HepG2 (cell line): ENCODE data around the gene CRTC2. TPM values are rescaled to one million over a fixed set of nuclear protein-coding genes. Genes with fewer than 3 reads are reported as not detected.

ENCODE experiments used
- ERF ChIP-seq: IDR thresholded peaks from 2 replicates; pipeline ENCODE4 v1.6.1; 2018; ENCODE audit warnings: missing biosample characterization, missing genetic modification reagents
- HOXA5 ChIP-seq: sonication (generic); formaldehyde crosslinking; IDR thresholded peaks from 2 replicates; pipeline ENCODE4 v1.4.0; 2020; ENCODE audit warnings: missing genetic modification reagents
- MAZ ChIP-seq, 2 experiments: sonication (generic) in 1 of 2; formaldehyde crosslinking in 1 of 2; IDR thresholded peaks; 2 replicates each; pipeline versions ENCODE4 v1.5.0 to v1.6.1; 2012 to 2020; ENCODE audit warnings: low read depth in 2 of 2, mild to moderate bottlenecking in 2 of 2, borderline replicate concordance in 1 of 2, improper control_type of control experiment in 1 of 2, low read length in 1 of 2, missing genetic modification reagents in 1 of 2, moderate library complexity in 1 of 2
- PAX8 ChIP-seq: sonication (generic); formaldehyde crosslinking; IDR thresholded peaks from 2 replicates; pipeline ENCODE4 v1.8.0; 2022; ENCODE audit warnings: mild to moderate bottlenecking, missing genetic modification reagents, borderline replicate concordance
- STAG1 ChIP-seq: sonication (generic); formaldehyde crosslinking; IDR thresholded peaks from 2 replicates; pipeline ENCODE4 v1.4.0; 2020; ENCODE audit warnings: missing genetic modification reagents
- U2AF2 ChIP-seq: fragments of 200-400 bp; formaldehyde crosslinking; IDR thresholded peaks from 2 replicates; pipeline ENCODE4 v1.6.1; 2017; ENCODE audit warnings: low read depth, mild to moderate bottlenecking, low read length
- ZBTB21 ChIP-seq: sonication (generic); formaldehyde crosslinking; IDR thresholded peaks from 2 replicates; pipeline ENCODE4 v1.4.0; 2020; ENCODE audit warnings: missing genetic modification reagents
- ZNF614 ChIP-seq: IDR thresholded peaks from 2 replicates; pipeline ENCODE4 v1.6.1; 2018; ENCODE audit warnings: missing biosample characterization, missing genetic modification reagents, inconsistent platforms, borderline replicate concordance
- ZNF781 ChIP-seq: sonication (generic); formaldehyde crosslinking; IDR thresholded peaks from 2 replicates; pipeline ENCODE4 v1.5.1; 2020; ENCODE audit warnings: borderline replicate concordance, mild to moderate bottlenecking, missing genetic modification reagents; ENCODE audit errors: not compliant biosample characterization
- polyA plus RNA-seq, 8 experiments: library from polyadenylated mRNA; depleted of rRNA in 3 of 8; stranded (reverse) in 7 of 8; unstranded in 1 of 8; fragments of >200 nt; fragmentation: Illumina TruSeq in 4 of 8; extraction: Trizol in 4 of 8; gene quantifications; 2 replicates each; pipeline versions ENCODE4 v1.2.1 to v1.2.3, GENCODE V29; 2011 to 2016; ENCODE audit warnings: low read depth in 4 of 8, missing spikeins in 1 of 8, mixed read lengths in 1 of 8; ENCODE audit not compliant: insufficient read depth in 1 of 8
- total RNA-seq, 5 experiments: library from RNA; depleted of rRNA; stranded (reverse); fragments of >200 nt; fragmentation: Illumina TruSeq; extraction: Trizol; gene quantifications; 2 replicates each; pipeline ENCODE4 v1.2.3, GENCODE V29; 2016; ENCODE audit warnings: low read depth in 1 of 5
- TF ChIP-seq, protein P1 (sequence below): sonication (generic); formaldehyde crosslinking; IDR thresholded peaks from 2 replicates; pipeline ENCODE4 v1.4.0; 2020; ENCODE audit warnings: missing genetic modification reagents
- TF ChIP-seq, protein P2 (sequence below): sonication (generic); formaldehyde crosslinking; IDR thresholded peaks from 2 replicates; pipeline ENCODE4 v1.8.0; 2022; ENCODE audit warnings: missing genetic modification reagents, mild to moderate bottlenecking, inconsistent platforms, borderline replicate concordance
- TF ChIP-seq, protein P3 (sequence below): sonication (generic); formaldehyde crosslinking; IDR thresholded peaks from 2 replicates; pipeline ENCODE4 v1.4.0; 2020; ENCODE audit warnings: missing genetic modification reagents, borderline replicate concordance
- TF ChIP-seq, protein P4 (sequence below), 2 experiments: sonication (generic) in 1 of 2; formaldehyde crosslinking in 1 of 2; IDR thresholded peaks; 2 replicates each; pipeline versions ENCODE4 v1.4.0 to v1.6.1; 2016 to 2020; ENCODE audit warnings: borderline replicate concordance in 1 of 2, low read depth in 1 of 2, mild to moderate bottlenecking in 1 of 2, missing genetic modification reagents in 1 of 2

CRTC2 gene
- total and polyA plus RNA-seq, 2 of the 13 experiments (the other 11 are each of a cell fraction or from before 2014, with no cell fraction given) = 6.1 to 26.7 TPM

DNA sequence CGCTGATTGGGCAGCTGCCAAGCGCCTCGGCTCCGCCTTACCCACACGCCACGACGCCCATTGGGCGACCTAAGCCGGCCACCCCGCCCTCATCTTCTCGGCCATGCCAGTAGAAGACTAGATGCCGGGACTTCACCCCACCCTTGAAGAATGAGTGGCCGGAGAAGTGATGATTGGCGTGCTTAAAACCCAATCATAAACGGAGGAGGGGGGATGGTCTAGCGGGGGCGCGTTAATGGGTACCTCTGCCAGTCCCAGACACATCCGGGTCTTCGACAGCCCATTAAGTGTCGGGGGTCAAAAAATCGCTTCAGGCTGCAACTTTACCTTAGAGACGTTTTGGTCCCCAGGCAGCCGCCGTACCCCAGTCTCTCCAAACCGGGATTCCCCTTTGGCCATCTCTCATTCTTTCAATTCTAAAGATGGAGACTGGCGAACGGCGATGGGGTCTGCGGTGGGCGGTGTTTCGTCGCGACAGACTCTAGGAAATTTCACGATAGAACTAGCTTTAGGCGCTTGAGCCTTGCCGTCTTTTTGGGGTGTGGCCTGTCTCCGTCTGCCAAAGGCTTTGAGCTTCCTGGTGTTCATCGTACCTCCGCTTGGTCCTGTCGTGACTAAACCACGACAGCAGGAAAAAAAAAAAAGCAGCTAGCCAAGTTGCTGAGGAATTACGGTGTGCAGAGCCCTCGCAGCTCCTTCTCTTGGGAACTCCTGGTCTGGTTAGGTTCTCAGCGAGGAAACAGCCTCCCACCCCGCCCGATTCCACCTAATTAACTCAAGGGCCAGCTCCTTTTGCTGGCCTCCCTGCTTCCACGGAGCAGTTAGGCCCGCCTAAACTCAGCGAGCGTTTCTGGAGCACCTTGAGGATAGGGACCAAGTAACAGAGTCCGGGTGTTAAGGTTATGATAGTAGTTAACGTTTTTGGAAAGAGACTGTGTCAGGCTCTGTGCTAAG is 35.2 kb downstream of the CRTC2 start, which contains the start of gene GATAD2B (continued):
- TF ChIP-seq U2AF2 (0 out of 2 replicates have a peak, but pooled peaks have one; percentile 31), ZNF781 (CRISPR knock-in tag) (peak; percentile 29), STAG1 (CRISPR knock-in tag) (peak; percentile 4; the same call in 1 of the 2 replicates), PAX8 (CRISPR knock-in tag) (no peak), MAZ (IDR thresholded peaks at IDR 0.05; ENCODE audit: borderline replicate concordance, low read depth, low read length) (peak; percentile 81), MAZ (CRISPR knock-in tag; IDR thresholded peaks at IDR 0.05; ENCODE audit: low read depth) (peak; percentile 61), ZBTB21 (CRISPR knock-in tag) (no peak), ERF (0 out of 2 replicates have a peak, but pooled peaks have one; percentile 58), ZNF614 (0 out of 2 replicates have a peak, but pooled peaks have one; percentile 54), HOXA5 (CRISPR knock-in tag) (no peak)
- TF ChIP-seq, protein P1, sequence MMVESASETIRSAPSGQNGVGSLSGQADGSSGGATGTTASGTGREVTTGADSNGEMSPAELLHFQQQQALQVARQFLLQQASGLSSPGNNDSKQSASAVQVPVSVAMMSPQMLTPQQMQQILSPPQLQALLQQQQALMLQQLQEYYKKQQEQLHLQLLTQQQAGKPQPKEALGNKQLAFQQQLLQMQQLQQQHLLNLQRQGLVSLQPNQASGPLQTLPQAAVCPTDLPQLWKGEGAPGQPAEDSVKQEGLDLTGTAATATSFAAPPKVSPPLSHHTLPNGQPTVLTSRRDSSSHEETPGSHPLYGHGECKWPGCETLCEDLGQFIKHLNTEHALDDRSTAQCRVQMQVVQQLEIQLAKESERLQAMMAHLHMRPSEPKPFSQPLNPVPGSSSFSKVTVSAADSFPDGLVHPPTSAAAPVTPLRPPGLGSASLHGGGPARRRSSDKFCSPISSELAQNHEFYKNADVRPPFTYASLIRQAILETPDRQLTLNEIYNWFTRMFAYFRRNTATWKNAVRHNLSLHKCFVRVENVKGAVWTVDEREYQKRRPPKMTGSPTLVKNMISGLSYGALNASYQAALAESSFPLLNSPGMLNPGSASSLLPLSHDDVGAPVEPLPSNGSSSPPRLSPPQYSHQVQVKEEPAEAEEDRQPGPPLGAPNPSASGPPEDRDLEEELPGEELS = peak; percentile 3; the same call in 1 of the 2 replicates
- TF ChIP-seq, protein P2, sequence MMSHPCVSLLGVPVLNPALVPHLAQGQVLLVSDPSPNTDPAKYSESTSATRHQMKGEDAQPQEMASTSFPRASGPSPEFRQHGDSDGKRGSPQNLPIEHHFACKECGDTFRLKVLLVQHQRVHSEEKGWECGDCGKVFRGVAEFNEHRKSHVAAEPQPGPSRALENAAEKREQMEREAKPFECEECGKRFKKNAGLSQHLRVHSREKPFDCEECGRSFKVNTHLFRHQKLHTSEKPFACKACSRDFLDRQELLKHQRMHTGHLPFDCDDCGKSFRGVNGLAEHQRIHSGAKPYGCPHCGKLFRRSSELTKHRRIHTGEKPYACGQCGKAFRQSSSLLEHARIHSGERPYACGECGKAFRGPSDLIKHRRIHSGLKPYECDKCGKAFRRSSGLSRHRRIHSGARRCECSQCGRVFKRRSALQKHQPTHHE (CRISPR knock-in tag) = peak; percentile 11; the same call in 1 of the 2 replicates
- TF ChIP-seq, protein P3, sequence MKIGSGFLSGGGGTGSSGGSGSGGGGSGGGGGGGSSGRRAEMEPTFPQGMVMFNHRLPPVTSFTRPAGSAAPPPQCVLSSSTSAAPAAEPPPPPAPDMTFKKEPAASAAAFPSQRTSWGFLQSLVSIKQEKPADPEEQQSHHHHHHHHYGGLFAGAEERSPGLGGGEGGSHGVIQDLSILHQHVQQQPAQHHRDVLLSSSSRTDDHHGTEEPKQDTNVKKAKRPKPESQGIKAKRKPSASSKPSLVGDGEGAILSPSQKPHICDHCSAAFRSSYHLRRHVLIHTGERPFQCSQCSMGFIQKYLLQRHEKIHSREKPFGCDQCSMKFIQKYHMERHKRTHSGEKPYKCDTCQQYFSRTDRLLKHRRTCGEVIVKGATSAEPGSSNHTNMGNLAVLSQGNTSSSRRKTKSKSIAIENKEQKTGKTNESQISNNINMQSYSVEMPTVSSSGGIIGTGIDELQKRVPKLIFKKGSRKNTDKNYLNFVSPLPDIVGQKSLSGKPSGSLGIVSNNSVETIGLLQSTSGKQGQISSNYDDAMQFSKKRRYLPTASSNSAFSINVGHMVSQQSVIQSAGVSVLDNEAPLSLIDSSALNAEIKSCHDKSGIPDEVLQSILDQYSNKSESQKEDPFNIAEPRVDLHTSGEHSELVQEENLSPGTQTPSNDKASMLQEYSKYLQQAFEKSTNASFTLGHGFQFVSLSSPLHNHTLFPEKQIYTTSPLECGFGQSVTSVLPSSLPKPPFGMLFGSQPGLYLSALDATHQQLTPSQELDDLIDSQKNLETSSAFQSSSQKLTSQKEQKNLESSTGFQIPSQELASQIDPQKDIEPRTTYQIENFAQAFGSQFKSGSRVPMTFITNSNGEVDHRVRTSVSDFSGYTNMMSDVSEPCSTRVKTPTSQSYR (CRISPR knock-in tag) = peak; percentile 70; the same call in 1 of the 2 replicates
- TF ChIP-seq, protein P4, sequence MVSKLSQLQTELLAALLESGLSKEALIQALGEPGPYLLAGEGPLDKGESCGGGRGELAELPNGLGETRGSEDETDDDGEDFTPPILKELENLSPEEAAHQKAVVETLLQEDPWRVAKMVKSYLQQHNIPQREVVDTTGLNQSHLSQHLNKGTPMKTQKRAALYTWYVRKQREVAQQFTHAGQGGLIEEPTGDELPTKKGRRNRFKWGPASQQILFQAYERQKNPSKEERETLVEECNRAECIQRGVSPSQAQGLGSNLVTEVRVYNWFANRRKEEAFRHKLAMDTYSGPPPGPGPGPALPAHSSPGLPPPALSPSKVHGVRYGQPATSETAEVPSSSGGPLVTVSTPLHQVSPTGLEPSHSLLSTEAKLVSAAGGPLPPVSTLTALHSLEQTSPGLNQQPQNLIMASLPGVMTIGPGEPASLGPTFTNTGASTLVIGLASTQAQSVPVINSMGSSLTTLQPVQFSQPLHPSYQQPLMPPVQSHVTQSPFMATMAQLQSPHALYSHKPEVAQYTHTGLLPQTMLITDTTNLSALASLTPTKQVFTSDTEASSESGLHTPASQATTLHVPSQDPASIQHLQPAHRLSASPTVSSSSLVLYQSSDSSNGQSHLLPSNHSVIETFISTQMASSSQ (IDR thresholded peaks at IDR 0.05; ENCODE audit: low read depth) = peak; percentile 87
- TF ChIP-seq, protein P4 (CRISPR knock-in tag; IDR thresholded peaks at IDR 0.05; ENCODE audit: borderline replicate concordance) = peak; percentile 91
